ENCODE results near the gene HNRNPA3. TPM values are rescaled to one million over a fixed set of nuclear protein-coding genes. Genes with fewer than 3 reads are reported as not detected.

The HNRNPA3 gene
- total and polyA plus RNA-seq, 2 experiments from 2014 or later, result 151 to 290 TPM

GRCh38 chr2:177211576-177212105 is 953 bp upstream of the HNRNPA3 start:
- Histone ChIP-seq H3K4me2 (peak overlapping the region; percentile 78), H4K20me1 (replicated peaks; ENCODE audit: insufficient read depth) (peaks cover 21% of the 10 kb centered on the region), H3K36me3 (ENCODE audit: insufficient read depth) (peaks cover 14% of the 10 kb centered on the region), H3F3A (replicated peaks; ENCODE audit: low read depth) (no peaks in the 10 kb centered on the region), H3K9me2 (ENCODE audit: insufficient read depth) (no peaks in the 10 kb centered on the region), H3K4me1 (ENCODE audit: insufficient read depth) (peaks cover 20% of the 10 kb centered on the region), H3K27ac (ENCODE audit: low read depth) (peak overlapping the region; percentile 99), H3K4me3 (peak overlapping the region; percentile 66), H3K79me2 (replicated peaks; ENCODE audit: insufficient read depth) (peaks cover 46% of the 10 kb centered on the region), H2AFZ (no peak overlapping the region), H3K27me3 (ENCODE audit: insufficient read depth) (no peaks in the 10 kb centered on the region)
- ATAC-seq (no peak), DNase-seq (ENCODE audit: low spot score) (no peak)
- TF ChIP-seq ETS1 (IDR thresholded peaks at IDR 0.05) (no peak), ZNF331 (CRISPR knock-in tag; IDR thresholded peaks at IDR 0.05; ENCODE audit: low read depth) (no peak), JUNB (IDR thresholded peaks at IDR 0.05; ENCODE audit: unreplicated experiment) (no peak)
- Mint-ChIP-seq H3K4me3 (peak overlapping the region; percentile 97), H3K9me3 (peaks cover 6% of the 10 kb centered on the region; the same call in 1 of the 3 replicates), H3K27me3 (ENCODE audit: insufficient read depth, low read depth, poor library complexity) (peaks cover 18% of the 10 kb centered on the region), H3K27ac (peak overlapping the region; percentile 100), H3K4me1 (peaks cover 37% of the 10 kb centered on the region), H3K36me3 (ENCODE audit: low read depth) (peaks cover 39% of the 10 kb centered on the region)

- peak overlapping the region; percentile 97 for H3K4me3 Mint-ChIP-seq
- Histone ChIP-seq H3F3A (replicated peaks; ENCODE audit: low read depth) (peaks cover 7% of the 10 kb centered on the region; the same call in 1 of the 2 replicates), H3K4me1 (ENCODE audit: insufficient read depth) (peaks cover 30% of the 10 kb centered on the region), H3K36me3 (ENCODE audit: insufficient read depth) (peaks cover 25% of the 10 kb centered on the region), H4K20me1 (replicated peaks; ENCODE audit: insufficient read depth) (peaks cover 21% of the 10 kb centered on the region), H3K9me2 (ENCODE audit: insufficient read depth) (no peaks in the 10 kb centered on the region), H3K4me2 (peak overlapping the region; percentile 81), H3K27me3 (ENCODE audit: insufficient read depth) (no peaks in the 10 kb centered on the region), H3K79me2 (replicated peaks; ENCODE audit: insufficient read depth) (peaks cover 57% of the 10 kb centered on the region), H3K27ac (ENCODE audit: low read depth) (peak overlapping the region; percentile 95), H3K4me3 (peak overlapping the region; percentile 72), H2AFZ (no peak overlapping the region)
- H3K4me1 Mint-ChIP-seq, result peaks cover 43% of the 10 kb centered on the region
- DNase-seq (ENCODE audit: low spot score), result peak; percentile 92
- TF ChIP-seq POLR2AphosphoS5 (IDR thresholded peaks at IDR 0.05; ENCODE audit: low read depth) (peak; percentile 63), JUNB (IDR thresholded peaks at IDR 0.05; ENCODE audit: unreplicated experiment) (no peak), ZNF462 (CRISPR knock-in tag; IDR thresholded peaks at IDR 0.05) (no peak)
- ATAC-seq, result peak; percentile 73
- H3K36me3 Mint-ChIP-seq (ENCODE audit: low read depth), result peaks cover 54% of the 10 kb centered on the region
- H3K9me3 Mint-ChIP-seq, result peaks cover 6% of the 10 kb centered on the region; the same call in 1 of the 3 replicates
- peak overlapping the region; percentile 99 for H3K27ac Mint-ChIP-seq
- peaks cover 25% of the 10 kb centered on the region for H3K27me3 Mint-ChIP-seq (ENCODE audit: insufficient read depth, low read depth, poor library complexity)
Measured at GRCh38 chr2:177212891-177213856, 580 bp downstream of the HNRNPA3 start.
